Astrocyte (in vitro differentiated cells and primary cell): Measurements from ENCODE around the gene IMPDH1. TPM values are rescaled to one million over a fixed set of nuclear protein-coding genes. Genes with fewer than 3 reads are reported as not detected.
"Not testable (repeated sequence)": the region's sequence is repeated elsewhere in the genome, so short reads cannot be mapped to it uniquely, and the experiment has no call there.

Experiments used
- DNase-seq: peaks from one replicate; pipeline ENCODE4 v3.0.0-alpha.2; 2010; ENCODE audit warnings: low read depth
- FAIRE-seq: peaks from 2 replicates; lab custom pipeline; 2011; peaks lifted over from hg19 to GRCh38; lab: Jason Lieb, UNC
- H2AFZ ChIP-seq: 2 replicates; pipeline ENCODE4 v1.6.0; 2012; ENCODE audit warnings: low read depth, low read length, inconsistent platforms
- H3K27ac ChIP-seq: 2 replicates; pipeline ENCODE4 v1.5.1; 2011; ENCODE audit warnings: low read depth, low read length, inconsistent platforms
- H3K27me3 ChIP-seq: 2 replicates; pipeline ENCODE4 v1.6.0; 2011; ENCODE audit warnings: low read length, inconsistent platforms; ENCODE audit not compliant: insufficient read depth
- H3K36me3 ChIP-seq: 2 replicates; pipeline ENCODE4 v1.5.1; 2011; ENCODE audit warnings: low read length, inconsistent platforms; ENCODE audit not compliant: insufficient read depth
- H3K4me1 ChIP-seq: 2 replicates; pipeline ENCODE4 v1.5.1; 2011; ENCODE audit warnings: low read length, inconsistent platforms; ENCODE audit not compliant: insufficient read depth
- H3K4me2 ChIP-seq: 2 replicates; pipeline ENCODE4 v1.6.0; 2012; ENCODE audit warnings: low read length, inconsistent platforms
- H3K4me3 ChIP-seq: 2 replicates; pipeline ENCODE4 v1.5.1; 2011; ENCODE audit warnings: low read depth, mild to moderate bottlenecking, low read length, inconsistent platforms; ENCODE audit not compliant: insufficient read depth
- H3K79me2 ChIP-seq: 2 replicates; pipeline ENCODE4 v1.6.0; 2012; ENCODE audit warnings: mild to moderate bottlenecking, low read length, inconsistent platforms; ENCODE audit not compliant: insufficient read depth
- H3K9ac ChIP-seq: 2 replicates; pipeline ENCODE4 v1.6.0; 2012; ENCODE audit warnings: mild to moderate bottlenecking, low read length, inconsistent platforms
- H3K9me3 ChIP-seq: 2 replicates; pipeline ENCODE4 v1.5.1; 2012; ENCODE audit warnings: low read depth, mild to moderate bottlenecking, low read length, inconsistent platforms; ENCODE audit not compliant: insufficient read depth
- H4K20me1 ChIP-seq: 2 replicates; pipeline ENCODE4 v1.6.0; 2012; ENCODE audit warnings: low read length, inconsistent platforms; ENCODE audit not compliant: insufficient read depth
- H3K27ac Mint-ChIP-seq: one replicate; pipeline ENCODE4 v1.8.0; 2021; ENCODE audit warnings: mild to moderate bottlenecking, mixed read lengths; ENCODE audit not compliant: unreplicated experiment
- H3K27me3 Mint-ChIP-seq: one replicate; pipeline ENCODE4 v1.8.0; 2021; ENCODE audit warnings: low read depth, mixed read lengths; ENCODE audit not compliant: unreplicated experiment
- H3K36me3 Mint-ChIP-seq: one replicate; pipeline ENCODE4 v1.8.0; 2021; ENCODE audit warnings: low read depth, mixed read lengths; ENCODE audit not compliant: unreplicated experiment
- H3K4me1 Mint-ChIP-seq: one replicate; pipeline ENCODE4 v1.8.0; 2021; ENCODE audit warnings: low read depth, mixed read lengths; ENCODE audit not compliant: unreplicated experiment
- H3K4me3 Mint-ChIP-seq: one replicate; pipeline ENCODE4 v1.8.0; 2021; ENCODE audit warnings: mild to moderate bottlenecking, moderate library complexity, mixed read lengths; ENCODE audit not compliant: unreplicated experiment
- H3K9me3 Mint-ChIP-seq: one replicate; pipeline ENCODE4 v1.8.0; 2021; ENCODE audit warnings: mild to moderate bottlenecking, mixed read lengths; ENCODE audit not compliant: unreplicated experiment
- EZH2 ChIP-seq: IDR thresholded peaks from 2 replicates; pipeline ENCODE4 v1.6.1; 2012; ENCODE audit warnings: mild to moderate bottlenecking, low read length, inconsistent platforms; ENCODE audit not compliant: insufficient read depth
- total RNA-seq: library from RNA; stranded (reverse); gene quantifications from 2 replicates; pipeline ENCODE4 v1.2.1, GENCODE V29; 2021
- TF ChIP-seq, protein P1 (sequence below): IDR thresholded peaks from 2 replicates; pipeline ENCODE4 v1.5.1; 2011; ENCODE audit warnings: low read depth, mild to moderate bottlenecking, inconsistent platforms, low read length, moderate library complexity; ENCODE audit not compliant: insufficient read depth

IMPDH1 gene
- total RNA-seq, 1 donor from 2014 or later: 43.9 TPM

DNA sequence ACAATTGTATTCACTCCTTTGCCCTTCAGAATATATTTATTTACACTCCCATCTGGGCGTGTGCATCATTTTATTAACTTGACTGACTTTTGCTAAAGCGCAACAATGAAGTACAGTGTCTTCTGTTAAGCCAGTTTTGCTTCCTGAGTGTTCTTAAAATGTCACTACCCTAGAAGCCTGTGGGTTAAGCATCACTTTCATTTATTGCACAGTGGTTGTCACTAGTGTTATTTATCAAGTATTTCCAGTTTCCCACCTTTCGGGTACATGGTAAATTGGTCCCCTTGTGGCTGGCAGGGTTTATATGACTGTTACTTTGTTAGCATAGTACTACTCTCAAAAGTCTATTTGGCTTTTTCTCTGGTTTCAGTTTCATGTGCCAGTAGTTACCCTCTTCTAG is 49.2 kb upstream of the IMPDH1 start:
- Mint-ChIP-seq H3K4me1 (peaks cover 8% of the 10 kb centered on the region), H3K27ac (no peak overlapping the region), H3K27me3 (no peaks in the 10 kb centered on the region), H3K4me3 (peak overlapping the region; percentile 64), H3K9me3 (peaks cover 3% of the 10 kb centered on the region), H3K36me3 (peaks cover 15% of the 10 kb centered on the region)
- peaks cover 49% of the 10 kb centered on the region for H4K20me1 ChIP-seq
- no peak overlapping the region for H2AFZ ChIP-seq
- H3K9me3 ChIP-seq: no peaks in the 10 kb centered on the region
- TF ChIP-seq, protein P1, sequence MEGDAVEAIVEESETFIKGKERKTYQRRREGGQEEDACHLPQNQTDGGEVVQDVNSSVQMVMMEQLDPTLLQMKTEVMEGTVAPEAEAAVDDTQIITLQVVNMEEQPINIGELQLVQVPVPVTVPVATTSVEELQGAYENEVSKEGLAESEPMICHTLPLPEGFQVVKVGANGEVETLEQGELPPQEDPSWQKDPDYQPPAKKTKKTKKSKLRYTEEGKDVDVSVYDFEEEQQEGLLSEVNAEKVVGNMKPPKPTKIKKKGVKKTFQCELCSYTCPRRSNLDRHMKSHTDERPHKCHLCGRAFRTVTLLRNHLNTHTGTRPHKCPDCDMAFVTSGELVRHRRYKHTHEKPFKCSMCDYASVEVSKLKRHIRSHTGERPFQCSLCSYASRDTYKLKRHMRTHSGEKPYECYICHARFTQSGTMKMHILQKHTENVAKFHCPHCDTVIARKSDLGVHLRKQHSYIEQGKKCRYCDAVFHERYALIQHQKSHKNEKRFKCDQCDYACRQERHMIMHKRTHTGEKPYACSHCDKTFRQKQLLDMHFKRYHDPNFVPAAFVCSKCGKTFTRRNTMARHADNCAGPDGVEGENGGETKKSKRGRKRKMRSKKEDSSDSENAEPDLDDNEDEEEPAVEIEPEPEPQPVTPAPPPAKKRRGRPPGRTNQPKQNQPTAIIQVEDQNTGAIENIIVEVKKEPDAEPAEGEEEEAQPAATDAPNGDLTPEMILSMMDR: no peak
- TF ChIP-seq EZH2: no peak
- H3K79me2 ChIP-seq: peaks cover 53% of the 10 kb centered on the region
- H3K36me3 ChIP-seq: peaks cover 7% of the 10 kb centered on the region
- H3K9ac ChIP-seq: no peak overlapping the region
- peaks cover 16% of the 10 kb centered on the region for H3K4me1 ChIP-seq
- peak overlapping the region; percentile 23 for H3K4me2 ChIP-seq
- no peak overlapping the region for H3K27ac ChIP-seq
- DNase-seq: no peak
- no peaks in the 10 kb centered on the region for H3K27me3 ChIP-seq
- FAIRE-seq: no peak
- no peak overlapping the region for H3K4me3 ChIP-seq

DNA sequence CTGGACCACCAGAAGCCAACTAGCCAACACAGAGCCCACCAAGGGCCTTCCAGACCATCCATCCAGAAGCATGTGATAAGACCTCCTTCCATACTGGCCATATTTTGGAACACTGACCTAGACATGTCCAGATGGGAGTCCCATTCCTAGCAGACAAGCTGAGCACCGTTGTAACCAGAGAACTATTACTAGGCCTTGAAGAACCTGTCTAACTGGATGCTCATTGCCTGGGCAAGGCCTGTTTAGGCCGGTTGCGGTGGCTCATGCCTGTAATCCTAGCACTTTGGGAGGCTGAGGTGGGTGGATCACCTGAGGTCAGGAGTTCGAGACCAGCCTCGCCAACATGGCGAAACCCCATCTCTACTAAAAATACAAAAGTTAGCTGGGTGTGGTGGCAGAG is 47.6 kb upstream of the IMPDH1 start:
- not testable (repeated sequence) for H3K9me3 Mint-ChIP-seq, H3K36me3 Mint-ChIP-seq, H3K27me3 Mint-ChIP-seq, H3K4me3 ChIP-seq, H3K27ac Mint-ChIP-seq, H3K9me3 ChIP-seq, H3K27ac ChIP-seq, DNase-seq, H3K36me3 ChIP-seq, H3K27me3 ChIP-seq, H2AFZ ChIP-seq, H3K9ac ChIP-seq, FAIRE-seq, H3K4me1 Mint-ChIP-seq
- peak overlapping the region; percentile 89 for H3K4me2 ChIP-seq
- peaks cover 17% of the 10 kb centered on the region for H3K4me1 ChIP-seq
- H3K79me2 ChIP-seq: peaks cover 49% of the 10 kb centered on the region
- peaks cover 49% of the 10 kb centered on the region for H4K20me1 ChIP-seq
- H3K4me3 Mint-ChIP-seq: peak overlapping the region; percentile 98

DNA sequence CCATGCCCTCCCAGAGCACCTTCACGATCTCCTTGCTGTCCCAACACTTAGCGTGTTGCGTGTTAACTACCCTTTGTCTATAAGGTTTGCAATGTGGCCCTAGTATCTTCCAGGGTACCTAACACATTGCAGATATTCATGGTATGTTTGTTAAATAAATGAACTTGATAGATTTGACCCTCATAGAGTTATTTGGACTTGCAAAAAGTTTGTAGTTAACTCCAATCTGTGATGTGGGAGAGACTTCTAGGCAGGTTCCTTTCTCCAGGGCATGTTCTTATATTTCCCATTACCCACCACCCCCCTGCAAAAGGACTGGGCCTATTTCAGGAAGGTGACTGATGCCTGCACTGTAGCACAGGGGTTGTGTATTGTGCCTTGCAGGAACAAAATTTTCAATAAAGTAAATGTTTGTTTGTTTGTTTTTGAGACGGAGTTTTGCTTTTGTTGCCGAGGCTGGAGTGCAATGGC is 46.5 kb upstream of the IMPDH1 start:
- no peaks in the 10 kb centered on the region for H3K9me3 ChIP-seq
- peaks cover 4% of the 10 kb centered on the region for H3K27me3 Mint-ChIP-seq
- peak overlapping the region; percentile 88 for H3K4me3 ChIP-seq
- H3K4me3 Mint-ChIP-seq: peak overlapping the region; percentile 98
- H3K36me3 Mint-ChIP-seq: peaks cover 7% of the 10 kb centered on the region
- peak overlapping the region; percentile 89 for H3K4me2 ChIP-seq
- H3K27ac ChIP-seq: peak overlapping the region; percentile 74
- TF ChIP-seq, protein P1: no peak
- no peak for TF ChIP-seq EZH2
- FAIRE-seq (no peak), DNase-seq (no peak)
- H2AFZ ChIP-seq: peak overlapping the region; percentile 66
- peaks cover 41% of the 10 kb centered on the region for H4K20me1 ChIP-seq
- H3K27me3 ChIP-seq: peaks cover 4% of the 10 kb centered on the region
- H3K4me1 Mint-ChIP-seq: peaks cover 8% of the 10 kb centered on the region
- peak overlapping the region; percentile 56 for H3K27ac Mint-ChIP-seq
- H3K9ac ChIP-seq: peak overlapping the region; percentile 92
- H3K79me2 ChIP-seq: peaks cover 44% of the 10 kb centered on the region
- H3K4me1 ChIP-seq: peaks cover 17% of the 10 kb centered on the region
- H3K9me3 Mint-ChIP-seq: no peaks in the 10 kb centered on the region
- peaks cover 5% of the 10 kb centered on the region for H3K36me3 ChIP-seq
